Right ventricle myocardium inferior (tissue), 1 donor: ENCODE data around the gene PCNX1. TPM values are rescaled to one million over a fixed set of nuclear protein-coding genes. Genes with fewer than 3 reads are reported as not detected.
"Not testable (repeated sequence)": the region's sequence is repeated elsewhere in the genome, so short reads cannot be mapped to it uniquely, and the experiment has no call there.

Experiments used
- ATAC-seq: fragments of 200-7000 bp; cut with Tn5 transposase; one replicate; pipeline ENCODE4 v1.9.1; 2020; ENCODE audit warnings: mild to moderate bottlenecking, moderate library complexity
- DNase-seq: peaks from one replicate; pipeline ENCODE4 v3.0.0; 2021; ENCODE audit errors: missing footprints
- intact Hi-C: fragments of 100-400 bp; cut with DNase I; formaldehyde crosslinking; loops from one replicate; pipeline ENCODE4 v1.11.0; 2022
- total RNA-seq: library from RNA; stranded (reverse); fragmentation: NEBNext Ultra II Directional; extraction: Animal tissue kit (Norgen Biotek cat#: 25700); gene quantifications from one replicate; pipeline ENCODE4 v1.2.1, GENCODE V29; 2021
- donor health status: DM: no; HTN: yes; CAD: no; lungs with severe emphysema.

PCNX1 gene
- total RNA-seq, 1 donor from 2014 or later: 33.6 TPM

GRCh38 chr14:70907996-70908934, 1.0 kb downstream of the PCNX1 start:
- peak; percentile 80 for DNase-seq
- intact Hi-C loops: loop anchor here (2.0 kb wide), 3 partner anchors 47 to 91 kb away; no protein-coding TSS in a partner anchor
- ATAC-seq: peak; percentile 52

GRCh38 chr14:70908935-70909641, 1.8 kb downstream of the PCNX1 start:
- ATAC-seq (no peak), DNase-seq (no peak)
- intact Hi-C loops: loop anchor here (2.0 kb wide), 1 partner anchor 46 kb away; no protein-coding TSS in a partner anchor

GRCh38 chr14:70909733-70910614, 2.7 kb downstream of the PCNX1 start:
- DNase-seq: no peak
- intact Hi-C loops: loop anchor here (2.0 kb wide), 1 partner anchor 45 kb away; no protein-coding TSS in a partner anchor
- ATAC-seq: no peak

GRCh38 chr14:70915415-70915814, 8.2 kb downstream of the PCNX1 start:
- no peak for DNase-seq
- intact Hi-C loops: no loop called here
- no peak for ATAC-seq

- DNase-seq (no peak), ATAC-seq (no peak)
- intact Hi-C loops: no loop called here
Measured at GRCh38 chr14:70916300-70916699, 9.0 kb downstream of the PCNX1 start.

- intact Hi-C loops: no loop called here
- ATAC-seq: no peak
Measured at GRCh38 chr14:70916799-70917198, 9.5 kb downstream of the PCNX1 start.

GRCh38 chr14:70917633-70918032, 10.4 kb downstream of the PCNX1 start:
- ATAC-seq (no peak), DNase-seq (no peak)
- intact Hi-C loops: no loop called here

More at GRCh38 chr14:70916799-70917198, 9.5 kb downstream of the PCNX1 start:
- no peak for DNase-seq

- DNase-seq (no peak), ATAC-seq (no peak)
- intact Hi-C loops: no loop called here
Measured at GRCh38 chr14:70919774-70920173, 12.5 kb downstream of the PCNX1 start.

- ATAC-seq (no peak), DNase-seq (no peak)
- intact Hi-C loops: no loop called here
Measured at GRCh38 chr14:70920608-70921007, 13.3 kb downstream of the PCNX1 start.

GRCh38 chr14:70921669-70922068, 14.4 kb downstream of the PCNX1 start:
- DNase-seq (no peak), ATAC-seq (no peak)
- intact Hi-C loops: no loop called here

GRCh38 chr14:70924521-70924920, 17.3 kb downstream of the PCNX1 start:
- intact Hi-C loops: no loop called here
- no peak for ATAC-seq
- no peak for DNase-seq

GRCh38 chr14:70926235-70926830, 19.1 kb downstream of the PCNX1 start:
- DNase-seq (no peak), ATAC-seq (no peak)
- intact Hi-C loops: no loop called here

- ATAC-seq: no peak
- no peak for DNase-seq
- intact Hi-C loops: no loop called here
Measured at GRCh38 chr14:70931008-70931407, 23.7 kb downstream of the PCNX1 start.

- peak; percentile 75 for ATAC-seq
Measured at GRCh38 chr14:70934084-70934483, 26.8 kb downstream of the PCNX1 start.

GRCh38 chr14:70934502-70935134, 27.4 kb downstream of the PCNX1 start:
- DNase-seq (no peak), ATAC-seq (peak; percentile 52)
- intact Hi-C loops: no loop called here

More at GRCh38 chr14:70934084-70934483, 26.8 kb downstream of the PCNX1 start:
- DNase-seq: no peak
- intact Hi-C loops: no loop called here

GRCh38 chr14:70935135-70935534, 27.9 kb downstream of the PCNX1 start:
- no peak for DNase-seq
- ATAC-seq: no peak
- intact Hi-C loops: no loop called here

GRCh38 chr14:70939693-70940092, 32.4 kb downstream of the PCNX1 start:
- intact Hi-C loops, DNase-seq, ATAC-seq: not testable (repeated sequence)
